GM19025 (cell line): Measurements from ENCODE around the gene MYRFL.

ENCODE experiments used
- ATAC-seq: cut with Tn5 transposase; IDR thresholded peaks from one replicate; pipeline ENCODE4 v1.9.1; 2021; ENCODE audit warnings: mild to moderate bottlenecking, low read depth, moderate library complexity; ENCODE audit not compliant: unreplicated experiment

Gene MYRFL

GRCh38 chr12:69894800-69895383, 69.9 kb downstream of the MYRFL start:
- ATAC-seq, result no peak

DNA sequence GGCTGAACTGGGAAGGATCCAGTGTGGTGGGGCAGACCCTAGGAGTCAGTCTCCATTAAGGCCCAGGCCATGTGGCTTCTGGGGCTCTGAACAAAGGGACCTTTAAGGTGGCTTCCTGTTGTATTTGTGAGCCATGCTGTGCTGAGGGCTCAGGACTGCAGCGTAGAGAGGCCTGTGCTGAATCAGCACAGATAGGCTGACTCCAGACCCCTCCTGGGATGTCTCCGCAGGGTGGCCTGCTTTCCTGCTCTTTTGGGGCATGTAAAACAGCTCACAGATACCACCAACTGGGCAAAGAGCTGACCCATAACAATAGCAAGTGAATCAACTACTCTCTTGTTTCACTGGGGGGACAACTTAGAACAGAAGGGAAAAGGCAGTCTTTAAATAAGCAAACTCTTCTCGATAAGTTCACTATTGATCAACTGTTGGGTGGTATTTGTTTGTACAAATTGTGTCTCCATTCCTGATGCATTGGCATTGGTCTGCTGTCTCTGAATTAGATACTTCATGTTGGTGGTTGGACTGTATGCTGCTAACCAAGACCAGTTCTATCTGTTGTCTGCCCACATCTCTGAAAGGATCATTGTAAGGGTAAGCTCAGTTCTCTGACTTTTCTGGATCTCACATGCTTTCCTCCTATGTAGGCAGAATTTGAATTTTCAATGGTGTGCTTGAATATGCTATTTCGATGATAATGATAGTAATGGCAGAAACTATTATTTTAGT, 71.8 kb downstream of the MYRFL start:
- ATAC-seq, result no peak

- no peak for ATAC-seq
These were observed 72.7 kb downstream of the MYRFL start for GRCh38 chr12:69897744-69898143.

DNA sequence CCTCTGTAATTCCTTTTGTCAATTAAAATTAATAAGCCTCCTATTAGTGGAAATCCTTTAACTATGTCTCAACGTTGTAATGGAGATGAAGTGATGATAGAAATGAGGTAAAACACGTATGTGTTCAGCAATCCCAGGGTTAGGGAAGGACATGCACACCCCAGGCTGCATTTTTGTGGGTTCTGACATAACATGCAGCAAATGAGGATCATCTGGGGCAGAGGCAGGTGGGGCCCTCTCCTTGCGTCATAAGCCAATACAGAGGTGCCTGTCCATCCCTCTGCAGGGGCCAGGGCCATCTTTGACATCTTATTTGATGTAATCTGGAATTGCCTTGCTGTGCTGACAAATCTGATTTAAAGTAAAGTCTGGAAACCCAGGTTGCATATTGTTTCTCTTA, 73.2 kb downstream of the MYRFL start:
- no peak for ATAC-seq

DNA sequence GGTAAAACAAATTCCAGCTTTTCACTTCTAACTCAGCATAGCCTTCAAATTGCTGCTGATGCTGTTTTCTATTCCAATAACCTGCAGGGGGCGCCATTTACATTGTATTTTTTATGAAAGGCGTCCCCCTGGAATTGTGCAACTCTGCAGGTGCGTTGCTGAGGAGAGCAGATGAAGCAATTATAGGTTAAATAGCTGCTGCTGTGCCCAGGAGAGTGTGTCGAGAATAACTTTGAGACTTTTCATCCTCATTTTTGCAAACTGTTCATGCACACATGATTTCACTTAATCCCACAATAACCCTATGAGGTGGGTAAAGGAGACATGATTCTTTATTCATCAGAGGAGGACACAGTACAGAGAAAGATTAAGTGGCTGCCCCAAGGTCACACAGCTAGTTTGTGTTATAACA, 75.7 kb downstream of the MYRFL start:
- no peak for ATAC-seq

DNA sequence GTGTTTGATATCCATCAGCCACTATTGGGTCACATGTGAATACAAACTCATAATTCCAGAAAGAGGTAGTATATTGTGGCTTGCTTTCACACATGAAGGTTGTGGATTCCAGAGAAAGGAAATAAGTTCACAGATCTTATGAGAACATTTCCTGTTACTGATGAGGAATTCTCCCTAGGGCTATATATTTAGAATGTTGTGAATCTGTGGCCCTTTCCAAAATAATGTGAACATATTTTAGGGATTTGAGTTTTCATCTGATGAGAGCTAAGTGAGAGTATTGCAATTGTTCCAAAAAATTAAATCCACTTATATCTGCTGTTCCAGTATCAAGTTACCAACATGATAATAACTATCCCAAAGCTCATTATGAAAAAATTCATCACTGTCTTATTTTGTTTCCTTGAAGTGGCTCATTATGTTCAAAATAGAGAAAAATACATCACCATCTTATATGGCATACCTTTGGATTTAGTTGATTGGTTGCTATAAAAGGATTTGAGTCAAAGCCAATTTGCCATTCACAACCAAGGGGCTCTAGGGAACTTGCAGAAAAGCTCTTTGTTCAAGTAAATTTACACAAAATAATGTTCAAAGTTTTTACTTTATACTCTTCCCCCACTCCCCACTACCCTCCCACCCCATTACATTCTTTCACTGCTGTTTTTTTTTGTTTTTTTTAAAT, 76.3 kb downstream of the MYRFL start:
- ATAC-seq, result no peak

GRCh38 chr12:69903548-69903947, 78.5 kb downstream of the MYRFL start:
- no peak for ATAC-seq

DNA sequence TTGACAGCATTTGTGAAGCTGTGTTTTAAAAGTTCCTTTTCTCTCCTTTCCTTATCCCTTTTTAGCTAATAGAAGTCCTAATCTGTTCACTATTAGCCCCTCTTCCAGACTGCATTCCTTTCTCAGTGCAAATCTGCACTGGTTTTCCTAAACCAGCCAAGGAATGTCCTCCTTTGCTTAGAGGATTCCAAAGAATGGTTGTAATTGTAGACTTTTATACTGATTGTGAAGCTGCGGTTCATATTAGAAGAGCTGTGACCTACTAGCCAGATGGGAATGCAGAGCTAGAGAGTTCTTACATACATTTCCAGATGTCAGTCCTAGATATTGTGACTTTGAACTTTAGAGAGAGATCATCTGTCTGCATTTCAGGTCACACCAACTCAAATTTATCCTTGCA, 79.8 kb downstream of the MYRFL start:
- no peak for ATAC-seq

- no peak for ATAC-seq
These were observed 80.8 kb downstream of the MYRFL start for GRCh38 chr12:69905801-69906200.

DNA sequence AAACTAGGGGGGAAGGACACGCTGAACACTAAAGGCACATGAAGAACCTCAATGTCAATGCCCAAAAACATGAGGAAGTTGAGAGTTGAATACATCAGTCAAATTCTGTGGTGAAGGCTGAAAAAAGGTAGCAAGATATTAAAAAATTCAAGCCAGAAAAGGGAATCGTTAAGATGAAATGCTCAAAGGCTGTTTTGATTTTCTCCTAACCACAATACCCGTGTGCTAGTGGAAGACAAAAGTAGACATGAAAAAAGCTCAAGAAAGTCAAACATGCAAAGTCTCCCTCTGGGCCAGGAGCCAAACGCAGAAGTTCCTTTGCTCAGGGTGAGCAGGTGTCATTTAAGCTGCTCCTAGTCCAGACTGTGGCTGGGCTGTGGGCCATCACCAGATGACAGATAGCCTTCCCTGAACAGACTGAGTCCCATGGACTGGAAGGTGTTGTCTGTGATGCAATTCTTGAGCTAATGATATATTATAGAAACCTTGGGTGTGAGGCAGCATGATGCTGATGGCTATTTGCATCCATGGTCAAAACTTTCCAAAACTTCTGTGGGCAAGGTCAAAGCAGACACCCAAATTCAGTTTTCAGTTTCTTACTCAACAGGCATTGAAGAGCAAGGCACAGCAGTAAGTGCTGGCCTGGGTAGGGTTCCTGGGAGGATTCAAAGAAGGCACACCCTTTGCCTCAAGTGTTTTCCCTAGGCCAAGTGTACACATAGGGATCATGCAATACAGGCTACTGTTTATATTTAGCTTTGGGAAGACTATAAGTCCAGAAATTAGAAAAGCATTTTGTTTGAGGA, 81.6 kb downstream of the MYRFL start:
- ATAC-seq, result peak; percentile 87

DNA sequence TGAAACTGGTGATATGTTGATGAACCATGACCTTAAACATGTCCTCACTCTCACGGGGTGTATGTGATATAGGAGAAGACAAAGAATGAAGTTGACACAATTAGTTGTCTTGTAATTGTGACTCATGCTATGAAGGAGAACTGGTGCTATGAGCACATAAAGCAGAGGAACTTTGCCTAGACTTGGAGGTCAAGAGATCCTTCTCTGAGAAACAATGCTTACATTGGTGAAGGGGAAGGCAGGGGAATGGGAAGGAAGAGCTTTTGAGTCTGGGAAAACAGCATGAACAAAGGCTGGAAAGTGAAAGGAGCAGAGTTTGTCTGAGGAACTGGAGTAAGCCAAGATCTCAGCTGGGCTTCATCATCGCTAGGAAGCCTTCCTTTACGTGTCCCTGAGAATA, 83.2 kb downstream of the MYRFL start:
- ATAC-seq, result no peak

DNA sequence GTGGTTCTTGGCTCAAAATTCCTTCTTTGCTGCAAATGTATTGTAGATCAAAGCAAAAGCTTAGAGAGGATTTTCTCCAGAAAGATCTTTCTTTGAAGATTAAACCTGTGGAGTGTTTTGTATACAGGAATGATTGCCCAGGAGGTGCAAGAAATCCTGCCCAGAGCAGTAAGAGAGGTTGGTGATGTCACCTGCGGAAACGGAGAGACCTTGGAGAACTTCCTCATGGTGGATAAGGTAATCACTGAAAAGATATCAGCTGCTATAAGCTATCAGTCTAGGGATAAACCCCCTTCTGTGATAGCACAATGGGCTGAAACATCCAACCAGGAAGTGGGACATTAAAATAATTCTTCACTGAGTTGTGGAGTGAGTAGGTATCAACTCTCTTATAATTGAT, 85.7 kb downstream of the MYRFL start:
- no peak for ATAC-seq

DNA sequence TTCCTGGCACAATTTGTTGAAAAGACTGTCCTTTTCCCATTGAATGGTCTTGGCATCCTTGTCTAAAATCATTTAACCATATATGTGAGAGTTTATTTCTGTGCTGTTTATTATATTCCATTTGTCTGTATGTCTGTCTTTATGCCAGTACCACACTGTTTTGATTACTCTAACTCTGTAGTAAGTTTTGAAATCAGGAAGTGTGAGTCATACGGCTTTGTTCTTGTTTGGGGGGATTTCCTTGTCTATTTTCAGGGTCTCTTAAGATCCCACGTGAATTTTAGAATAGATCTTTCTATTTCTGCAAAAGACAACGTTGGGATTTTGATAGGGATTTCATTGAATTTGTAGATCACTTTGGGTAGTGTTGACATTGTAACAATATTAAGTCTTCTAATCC, 88.5 kb downstream of the MYRFL start:
- ATAC-seq, result no peak

GRCh38 chr12:69915964-69916363, 90.9 kb downstream of the MYRFL start:
- no peak for ATAC-seq

GRCh38 chr12:69916544-69917235, 91.7 kb downstream of the MYRFL start:
- no peak for ATAC-seq

- ATAC-seq, result no peak
These were observed 93.3 kb downstream of the MYRFL start for GRCh38 chr12:69918287-69918686.

DNA sequence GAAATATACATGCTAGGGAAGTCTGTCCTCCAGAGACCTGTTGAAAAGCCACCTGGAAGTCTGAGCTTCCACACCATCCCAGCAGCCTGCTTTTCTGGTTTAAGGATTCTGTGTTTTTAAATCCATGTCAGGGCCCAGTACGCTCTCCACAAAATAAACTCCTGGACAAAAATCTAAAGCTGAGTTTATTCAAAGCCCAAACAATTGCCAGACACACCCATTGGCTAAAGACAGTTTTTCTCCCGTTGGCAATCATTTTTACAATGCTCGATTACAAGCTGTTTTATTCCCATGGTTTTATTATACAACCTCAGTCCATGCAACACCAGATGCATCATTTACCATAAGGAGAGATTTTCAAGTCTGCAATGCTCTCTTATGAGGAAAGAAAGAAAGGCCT, 94.5 kb downstream of the MYRFL start:
- ATAC-seq, result no peak

DNA sequence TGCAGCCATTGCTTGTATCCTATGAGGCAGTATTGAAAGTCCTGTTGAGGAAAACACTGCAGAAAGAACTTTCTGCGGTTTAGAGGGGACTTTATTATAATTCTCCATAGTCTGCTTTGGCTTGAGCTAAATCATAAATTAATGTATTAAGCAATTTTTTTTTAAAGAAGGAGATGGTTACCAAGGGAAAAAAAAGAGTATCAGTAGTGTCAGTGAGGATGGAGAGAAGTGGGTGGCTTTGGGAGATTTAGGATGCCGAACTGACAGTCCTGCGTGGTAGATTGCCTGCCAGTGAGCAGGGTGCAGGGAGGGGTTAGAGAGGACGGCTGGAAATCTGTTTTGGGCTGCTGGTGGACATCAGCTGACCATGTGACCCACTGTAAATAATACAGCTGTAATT, 96.8 kb downstream of the MYRFL start:
- no peak for ATAC-seq

GRCh38 chr12:69922999-69923398, 98.0 kb downstream of the MYRFL start:
- ATAC-seq, result no peak

GRCh38 chr12:69925291-69925690, 100.3 kb downstream of the MYRFL start:
- ATAC-seq, result no peak

GRCh38 chr12:69927164-69927563, 102.1 kb downstream of the MYRFL start:
- ATAC-seq, result no peak
